Body of pancreas (tissue), 4 donors: ENCODE measurements around the gene CHST8. TPM values are rescaled to one million over a fixed set of nuclear protein-coding genes. Genes with fewer than 3 reads are reported as not detected.
A peak's percentile ranks its signal among the peaks of the same experiment; 100 is the strongest.

Experiments used
- ATAC-seq: fragments of 150-250 bp; one replicate; pipeline ENCODE4 v1.9.1; 2016
- DNase-seq, 4 donors: peaks; one replicate each; pipeline ENCODE4 v3.0.0-alpha.2; 2019
- H3K27ac ChIP-seq, 4 donors: fragments of 200-600 bp; sonication (generic); 1 replicate in 3 of 4; 2 replicates in 1 of 4; pipeline versions ENCODE4 v1.5.1 to v1.6.1; 2016 to 2019; ENCODE audit warnings: mild to moderate bottlenecking in 1 of 4, mixed read lengths in 1 of 4, moderate library complexity in 1 of 4
- H3K27me3 ChIP-seq, 2 donors: fragments of 200-600 bp; sonication (generic); one replicate each; pipeline ENCODE4 v1.6.0; 2016; ENCODE audit warnings: mild to moderate bottlenecking in 1 of 2
- H3K36me3 ChIP-seq, 2 donors: fragments of 200-600 bp; sonication (generic); replicated peaks in 1 of 2; 2 replicates each; pipeline ENCODE4 v1.5.1; 2016; ENCODE audit warnings: low read depth in 2 of 2; ENCODE audit not compliant: insufficient read depth in 1 of 2
- H3K4me1 ChIP-seq: fragments of 200-600 bp; sonication (generic); one replicate; pipeline ENCODE4 v1.6.0; 2016
- H3K4me3 ChIP-seq, 2 donors: fragments of 200-600 bp; sonication (generic); 1 replicate in 1 of 2; 2 replicates in 1 of 2; pipeline ENCODE4 v1.5.1; 2016 to 2019
- H3K9me3 ChIP-seq, 3 donors: fragments of 200-600 bp; sonication (generic); 1 replicate in 2 of 3; 2 replicates in 1 of 3; pipeline ENCODE4 v1.5.1; 2016
- CTCF ChIP-seq, 7 experiments: fragments of 450-650 bp in 4 of 7; fragments of 200-600 bp in 3 of 7; sonication (generic) in 3 of 7; IDR thresholded peaks; one replicate each; pipeline ENCODE4 v1.5.1; 2016 to 2019; ENCODE audit warnings: antibody characterized with exemption in 7 of 7
- POLR2A ChIP-seq, 3 donors: fragments of 450-650 bp; IDR thresholded peaks; one replicate each; pipeline ENCODE4 v1.6.1; 2016; ENCODE audit warnings: antibody characterized with exemption in 3 of 3, mild to moderate bottlenecking in 2 of 3
- WGBS, 2 donors: methylation state at CpG; one replicate each; pipeline ENCODE4 v1.1.5; 2017; 5-methylcytosine and 5-hydroxymethylcytosine counted together
- intact Hi-C: fragments of 100-400 bp; cut with DNase I; formaldehyde crosslinking; loops from one replicate; pipeline ENCODE4 v1.15.1; 2023
- total RNA-seq, 2 donors: library from RNA; depleted of rRNA; stranded (reverse); fragments of >200 nt; gene quantifications; one replicate each; pipeline ENCODE4 v1.1.0, GENCODE V29; 2016

Gene CHST8
- total RNA-seq, 2 donors from 2014 or later = 0.26 TPM; not detected in 1

GRCh38 chr19:33725567-33725966, 103.8 kb downstream of the CHST8 start:
- Histone ChIP-seq H3K4me3 (no peak overlapping the region), H3K9me3 (no peaks in the 10 kb centered on the region), H3K27ac (no peak overlapping the region), H3K36me3 (no peaks in the 10 kb centered on the region), H3K4me1 (no peaks in the 10 kb centered on the region), H3K27me3 (no peaks in the 10 kb centered on the region)
- TF ChIP-seq POLR2A (IDR thresholded peaks at IDR 0.05) = no peak
- no peak for TF ChIP-seq CTCF (IDR thresholded peaks at IDR 0.05)
- ATAC-seq (no peak), DNase-seq (no peak)
- WGBS, 2 donors = 77 to 87% methylated on average over 5 to 9 of the region's 9 CpGs
- intact Hi-C loops = no loop called here

- Histone ChIP-seq H3K27me3 (no peaks in the 10 kb centered on the region), H3K4me3 (no peak overlapping the region), H3K36me3 (no peaks in the 10 kb centered on the region), H3K27ac (no peak overlapping the region), H3K4me1 (no peaks in the 10 kb centered on the region), H3K9me3 (no peaks in the 10 kb centered on the region)
- DNase-seq (no peak), ATAC-seq (no peak)
- intact Hi-C loops = no loop called here
- 54 to 70% methylated on average over 12 of the region's 12 CpGs for WGBS, 2 donors
- TF ChIP-seq CTCF (IDR thresholded peaks at IDR 0.05) (no peak), POLR2A (IDR thresholded peaks at IDR 0.05) (no peak)
These were observed 105.0 kb downstream of the CHST8 start for GRCh38 chr19:33726756-33727155.

- TF ChIP-seq POLR2A (IDR thresholded peaks at IDR 0.05) (no peak), CTCF (IDR thresholded peaks at IDR 0.05) (no peak)
- DNase-seq = peak in 3 of 4 donors; percentile 20 to 48 (median 45)
- Histone ChIP-seq H3K4me3 (no peak overlapping the region), H3K27ac (no peak overlapping the region), H3K36me3 (no peaks in the 10 kb centered on the region), H3K27me3 (no peaks in the 10 kb centered on the region), H3K9me3 (no peaks in the 10 kb centered on the region), H3K4me1 (no peaks in the 10 kb centered on the region)
- intact Hi-C loops = no loop called here
- 18 to 22% methylated on average over 13 to 24 of the region's 24 CpGs for WGBS, 2 donors
- ATAC-seq = no peak
These were observed 105.7 kb downstream of the CHST8 start for GRCh38 chr19:33727331-33727998.

- Histone ChIP-seq H3K27ac (no peak overlapping the region), H3K27me3 (no peaks in the 10 kb centered on the region), H3K9me3 (no peaks in the 10 kb centered on the region), H3K4me1 (no peaks in the 10 kb centered on the region), H3K4me3 (no peak overlapping the region), H3K36me3 (no peaks in the 10 kb centered on the region)
- TF ChIP-seq CTCF (IDR thresholded peaks at IDR 0.05) = no peak
- TF ChIP-seq POLR2A (IDR thresholded peaks at IDR 0.05) = no peak
- ATAC-seq = no peak
- intact Hi-C loops = no loop called here
- DNase-seq = no peak
- 67 to 78% methylated on average over 3 of the region's 3 CpGs for WGBS, 2 donors
These were observed 106.4 kb downstream of the CHST8 start for GRCh38 chr19:33728141-33728540.
